Vagina (tissue), 2 donors: ENCODE data around the gene C1orf141.

ENCODE experiments used
- POLR2A ChIP-seq, 2 donors: fragments of 450-650 bp; IDR thresholded peaks; one replicate each; pipeline ENCODE4 v1.6.1; 2017; ENCODE audit warnings: antibody characterized with exemption in 2 of 2, mild to moderate bottlenecking in 2 of 2, moderate library complexity in 2 of 2
- POLR2AphosphoS5 ChIP-seq, 2 donors: sonication (generic); formaldehyde crosslinking; IDR thresholded peaks; one replicate each; pipeline ENCODE4 v1.9.0; 2017; ENCODE audit warnings: antibody characterized with exemption in 2 of 2, mild to moderate bottlenecking in 2 of 2, low read depth in 1 of 2; ENCODE audit not compliant: insufficient read depth in 1 of 2
- TF ChIP-seq, protein P1 (sequence below), 3 experiments: fragments of 450-650 bp in 2 of 3; fragments of 200-600 bp in 1 of 3; sonication (generic) in 1 of 3; IDR thresholded peaks; one replicate each; pipeline ENCODE4 v1.5.1; 2017 to 2019; ENCODE audit warnings: antibody characterized with exemption in 3 of 3, mild to moderate bottlenecking in 2 of 3, moderate library complexity in 2 of 3

DNA sequence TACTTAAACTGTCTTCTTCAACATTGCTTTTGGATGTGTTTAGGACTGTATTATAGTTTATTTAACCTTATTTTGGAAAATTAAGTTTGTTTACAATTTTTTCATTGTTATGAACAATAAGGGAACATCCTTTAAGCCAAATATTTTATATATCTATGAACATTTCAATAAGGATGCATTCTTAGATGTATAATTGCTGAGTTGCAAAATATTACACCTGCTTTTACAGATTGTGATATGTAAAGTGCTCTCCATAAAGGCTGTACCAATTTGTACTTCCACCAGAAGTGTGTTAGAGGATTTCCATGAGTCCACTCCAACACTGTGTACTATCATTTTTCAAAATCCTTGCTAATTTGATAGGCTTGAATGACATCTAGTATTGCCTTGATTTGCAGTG is 39.2 kb upstream of the C1orf141 start:
- TF ChIP-seq, protein P1, sequence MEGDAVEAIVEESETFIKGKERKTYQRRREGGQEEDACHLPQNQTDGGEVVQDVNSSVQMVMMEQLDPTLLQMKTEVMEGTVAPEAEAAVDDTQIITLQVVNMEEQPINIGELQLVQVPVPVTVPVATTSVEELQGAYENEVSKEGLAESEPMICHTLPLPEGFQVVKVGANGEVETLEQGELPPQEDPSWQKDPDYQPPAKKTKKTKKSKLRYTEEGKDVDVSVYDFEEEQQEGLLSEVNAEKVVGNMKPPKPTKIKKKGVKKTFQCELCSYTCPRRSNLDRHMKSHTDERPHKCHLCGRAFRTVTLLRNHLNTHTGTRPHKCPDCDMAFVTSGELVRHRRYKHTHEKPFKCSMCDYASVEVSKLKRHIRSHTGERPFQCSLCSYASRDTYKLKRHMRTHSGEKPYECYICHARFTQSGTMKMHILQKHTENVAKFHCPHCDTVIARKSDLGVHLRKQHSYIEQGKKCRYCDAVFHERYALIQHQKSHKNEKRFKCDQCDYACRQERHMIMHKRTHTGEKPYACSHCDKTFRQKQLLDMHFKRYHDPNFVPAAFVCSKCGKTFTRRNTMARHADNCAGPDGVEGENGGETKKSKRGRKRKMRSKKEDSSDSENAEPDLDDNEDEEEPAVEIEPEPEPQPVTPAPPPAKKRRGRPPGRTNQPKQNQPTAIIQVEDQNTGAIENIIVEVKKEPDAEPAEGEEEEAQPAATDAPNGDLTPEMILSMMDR (IDR thresholded peaks at IDR 0.05), result no peak
- TF ChIP-seq POLR2AphosphoS5 (IDR thresholded peaks at IDR 0.05; ENCODE audit: insufficient read depth in 1 of 2, low read depth in 1 of 2), result no peak
- TF ChIP-seq POLR2A (IDR thresholded peaks at IDR 0.05), result no peak
